GM18502 (cell line): ENCODE data around the gene HUWE1.

ENCODE experiments used
- ATAC-seq: cut with Tn5 transposase; IDR thresholded peaks from one replicate; pipeline ENCODE4 v1.9.1; 2021; ENCODE audit warnings: mild to moderate bottlenecking; ENCODE audit not compliant: unreplicated experiment, poor library complexity

HUWE1 gene

DNA sequence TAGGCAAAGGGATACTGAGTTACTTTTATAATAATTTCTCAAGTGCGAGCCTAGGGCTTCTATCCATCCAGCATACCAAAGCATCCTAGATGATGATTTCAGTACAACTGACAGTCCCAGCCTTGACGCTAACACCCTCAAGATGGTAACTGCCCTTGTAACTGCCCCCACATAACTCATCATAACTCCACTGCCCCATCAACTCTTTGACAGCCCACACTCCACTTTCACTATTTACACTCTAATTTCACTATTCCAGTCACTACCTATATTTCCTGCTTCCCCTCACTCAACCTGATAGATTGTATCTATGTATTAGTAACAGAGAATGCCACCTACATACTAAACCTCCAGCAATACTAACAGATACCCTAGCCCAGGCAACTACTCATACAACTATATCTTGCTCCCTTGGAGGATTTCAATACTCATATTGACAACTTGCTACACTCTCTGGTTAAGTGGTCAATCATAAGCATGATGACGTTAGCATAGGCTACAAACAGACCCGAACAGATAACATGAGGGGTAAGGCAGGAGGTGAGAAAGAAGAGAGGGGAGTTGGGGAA is 65.0 kb downstream of the HUWE1 start:
- ATAC-seq = no peak

DNA sequence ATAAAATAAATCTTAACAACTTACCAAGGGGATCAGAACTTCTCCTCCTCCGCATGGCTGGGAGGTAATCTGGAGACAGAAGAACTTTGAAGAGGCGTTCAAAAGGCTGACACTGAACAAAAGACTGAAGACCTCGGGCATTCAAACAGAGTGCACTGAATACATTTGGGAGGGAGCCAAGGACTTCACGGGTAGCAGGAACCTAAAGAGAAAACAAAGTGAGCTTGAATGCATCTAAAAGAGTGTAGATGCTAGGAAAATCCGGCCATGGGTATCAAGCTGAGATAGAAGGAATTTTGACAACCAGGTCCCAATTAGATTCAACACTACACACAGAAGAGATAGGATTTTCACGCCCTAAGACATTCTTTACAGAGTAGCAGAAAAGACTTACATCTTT is 69.6 kb downstream of the HUWE1 start:
- no peak for ATAC-seq

DNA sequence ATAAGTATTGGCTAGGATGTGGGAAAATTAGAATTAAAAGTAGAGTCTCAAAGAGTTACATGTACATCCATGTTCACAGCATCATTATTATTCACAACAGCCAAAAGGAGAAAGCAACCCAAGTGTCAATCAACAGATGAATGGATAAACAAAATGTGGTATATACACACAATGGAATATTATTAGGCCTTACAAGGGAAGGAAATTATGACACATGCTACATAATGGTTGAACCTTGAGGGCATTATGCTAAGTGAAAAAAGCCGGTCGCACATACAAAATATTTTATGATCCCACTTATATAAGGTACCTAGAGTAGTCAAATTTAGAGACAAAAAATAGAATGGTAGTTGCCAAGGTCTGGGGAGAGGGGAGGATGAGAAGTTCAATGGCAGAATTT is 80.1 kb downstream of the HUWE1 start:
- ATAC-seq = no peak

DNA sequence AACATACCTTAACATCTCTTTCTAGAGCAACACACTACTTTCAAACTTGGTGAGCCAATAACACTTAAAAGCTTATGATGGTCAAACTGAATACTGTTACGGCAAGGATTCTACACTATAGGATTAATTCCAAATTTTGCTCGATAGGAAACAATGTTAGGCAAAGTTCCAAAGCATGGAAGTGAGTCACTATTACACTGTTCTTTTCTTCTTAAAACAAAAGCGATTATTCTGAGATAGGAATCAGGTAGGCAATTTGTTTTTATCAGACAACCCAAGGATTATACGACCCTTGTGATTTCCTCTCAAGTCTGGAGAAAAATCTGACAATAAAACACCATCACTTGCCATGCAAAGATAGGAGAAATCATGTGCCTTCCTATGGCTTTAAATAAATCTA is 81.5 kb downstream of the HUWE1 start:
- no peak for ATAC-seq

DNA sequence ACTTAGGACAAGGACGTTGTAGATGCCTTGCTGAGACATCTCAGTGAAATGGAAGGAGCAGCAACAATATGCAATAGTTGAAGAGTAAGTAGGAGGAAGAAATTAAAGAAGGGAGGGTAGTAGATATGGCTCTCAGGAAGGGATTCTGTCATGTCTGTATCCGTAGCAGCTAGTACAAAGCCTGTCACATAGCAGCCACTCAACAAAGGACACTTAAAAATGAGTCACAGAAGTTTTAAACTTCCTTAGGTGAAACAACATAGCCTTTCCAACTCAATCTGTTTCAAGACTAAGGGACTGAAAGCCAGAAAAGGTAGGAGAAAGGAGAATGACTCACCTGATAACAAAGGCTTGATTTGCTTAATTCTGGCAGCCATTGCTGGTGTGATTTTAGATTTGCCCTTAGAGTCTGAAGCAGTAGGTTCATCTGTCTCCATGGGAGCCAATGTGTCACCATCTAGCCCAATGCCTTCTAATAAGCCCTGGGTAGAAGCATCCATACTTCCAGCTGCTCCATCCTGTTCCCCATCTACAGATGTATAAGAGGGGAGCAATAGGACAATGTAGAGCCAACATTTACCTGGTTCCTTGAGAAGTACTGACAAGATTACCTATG is 86.6 kb downstream of the HUWE1 start:
- no peak for ATAC-seq

DNA sequence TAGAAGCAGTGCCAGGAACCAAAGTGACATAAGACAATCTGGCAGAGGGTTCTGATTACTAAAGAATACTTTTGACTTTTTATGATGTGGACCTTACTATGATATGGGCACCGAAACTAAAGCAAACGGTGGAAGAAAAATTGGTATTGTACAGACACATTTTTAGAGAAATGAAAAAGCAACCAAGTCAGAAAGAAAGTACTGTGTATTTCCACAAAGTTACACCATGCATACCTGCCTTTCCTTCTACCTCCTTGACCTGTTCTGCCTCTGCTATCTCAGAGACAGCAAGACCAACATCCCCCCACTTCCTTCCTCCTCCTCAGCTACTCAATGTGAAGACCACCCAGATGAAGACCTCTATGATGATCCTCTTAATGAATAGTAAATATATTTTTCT is 88.3 kb downstream of the HUWE1 start:
- ATAC-seq = no peak

DNA sequence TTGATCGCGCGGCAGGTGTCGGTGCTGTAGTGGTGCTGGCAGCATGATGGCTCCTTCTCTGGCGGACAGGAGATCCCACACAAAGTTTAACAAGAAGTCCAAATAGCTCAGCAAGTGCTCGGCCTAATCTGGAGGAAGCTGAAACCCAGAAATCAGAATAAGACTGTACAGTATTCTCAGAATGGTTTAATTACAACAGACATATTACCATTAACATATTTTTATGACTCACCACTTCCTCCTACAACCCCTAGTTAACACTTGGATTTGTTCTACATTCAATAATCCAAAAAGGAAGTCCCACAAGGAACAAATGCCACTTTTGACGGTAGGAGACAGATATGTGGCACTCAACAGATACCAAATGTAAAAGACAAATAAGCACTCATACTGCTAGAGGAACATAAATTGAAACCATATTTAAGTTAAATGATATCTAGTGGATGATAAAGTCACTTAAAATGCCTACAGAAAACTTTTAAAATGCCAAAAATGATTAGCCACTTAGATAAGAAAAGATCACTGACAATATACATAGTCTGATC is 91.2 kb downstream of the HUWE1 start:
- no peak for ATAC-seq

DNA sequence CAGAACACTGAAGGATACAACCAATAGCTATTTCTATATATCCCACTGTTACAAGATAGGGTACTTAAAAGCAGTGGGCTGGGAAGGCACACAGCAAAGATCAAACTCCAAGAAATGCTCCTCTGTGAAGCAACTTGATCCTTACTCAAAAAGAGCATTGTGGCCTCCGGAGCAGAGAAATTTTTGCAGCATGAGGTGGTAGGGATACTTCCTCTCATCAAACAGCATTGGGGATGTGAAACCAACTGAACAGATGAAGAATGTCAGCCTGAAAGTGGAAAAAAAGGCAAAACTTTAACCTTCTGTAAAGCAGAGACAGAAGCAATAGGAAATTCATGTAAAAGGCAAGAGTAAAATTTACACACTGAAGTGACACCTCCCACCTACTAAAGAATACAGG is 92.2 kb downstream of the HUWE1 start:
- ATAC-seq = no peak

DNA sequence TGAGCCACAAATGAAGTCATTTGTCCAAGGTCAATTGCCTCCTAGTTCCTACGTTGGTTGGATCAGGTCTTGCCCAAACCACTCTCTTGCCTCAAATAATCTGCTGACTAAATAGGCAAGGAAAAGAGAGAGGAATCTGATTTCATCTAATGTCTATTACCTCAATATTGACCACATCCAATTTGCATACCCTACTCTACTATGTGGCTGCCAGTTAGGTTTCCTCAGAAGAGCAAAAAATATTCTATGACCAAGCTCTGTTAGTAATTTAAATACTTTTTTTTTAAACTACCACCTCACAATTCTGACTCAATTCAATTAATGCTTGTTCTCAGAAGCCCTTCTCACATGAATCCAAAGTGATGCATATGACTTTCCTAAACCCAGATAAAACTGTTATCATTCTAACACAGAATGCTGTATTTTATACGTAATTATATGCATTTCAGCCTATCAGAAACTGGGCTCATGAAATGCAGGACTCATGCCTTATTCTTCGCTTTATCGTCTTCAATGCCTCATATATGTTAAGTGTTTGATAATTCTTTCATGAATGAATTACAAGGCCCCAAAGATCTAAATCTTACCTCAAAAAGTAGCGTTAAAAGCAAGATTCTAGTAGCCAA is 98.6 kb downstream of the HUWE1 start:
- no peak for ATAC-seq

DNA sequence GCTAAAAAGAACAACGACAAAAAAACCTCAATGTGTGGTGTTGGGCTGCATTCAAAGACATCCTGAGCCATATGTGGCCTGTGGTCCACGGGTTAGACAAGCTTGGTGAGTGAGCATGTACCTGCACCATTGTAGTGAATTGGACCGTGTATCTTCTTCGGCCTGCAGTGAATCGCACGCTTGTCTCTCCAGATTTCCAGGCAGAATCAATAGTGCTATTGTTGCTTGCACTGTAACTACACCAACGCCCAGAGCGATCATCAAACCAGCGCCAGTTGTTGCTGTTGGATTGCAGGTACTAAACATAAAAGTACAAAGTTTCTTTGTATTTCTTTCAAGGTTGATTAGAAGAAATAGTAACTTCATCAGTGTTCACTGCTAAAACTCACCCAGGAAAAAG is 101.6 kb downstream of the HUWE1 start:
- no peak for ATAC-seq

DNA sequence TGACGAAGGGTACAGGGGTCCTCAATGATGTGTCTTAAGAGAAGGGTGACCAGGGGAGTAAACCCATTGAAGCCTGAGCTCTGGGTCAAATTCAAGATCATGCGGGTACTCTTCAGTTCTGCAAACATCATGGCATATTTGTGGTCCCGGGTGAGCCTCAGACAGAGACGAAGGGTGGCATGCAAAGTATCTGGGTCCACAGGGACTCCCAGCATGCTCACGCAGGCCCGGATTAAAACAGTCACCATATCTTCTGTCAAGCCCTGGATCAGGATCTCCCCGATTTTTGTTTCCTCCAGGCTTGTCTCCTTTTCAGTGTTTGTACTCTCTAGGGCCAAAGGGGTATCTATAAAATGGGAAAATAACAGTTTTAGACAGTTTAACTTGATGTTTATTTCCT is 102.9 kb downstream of the HUWE1 start:
- ATAC-seq = no peak

DNA sequence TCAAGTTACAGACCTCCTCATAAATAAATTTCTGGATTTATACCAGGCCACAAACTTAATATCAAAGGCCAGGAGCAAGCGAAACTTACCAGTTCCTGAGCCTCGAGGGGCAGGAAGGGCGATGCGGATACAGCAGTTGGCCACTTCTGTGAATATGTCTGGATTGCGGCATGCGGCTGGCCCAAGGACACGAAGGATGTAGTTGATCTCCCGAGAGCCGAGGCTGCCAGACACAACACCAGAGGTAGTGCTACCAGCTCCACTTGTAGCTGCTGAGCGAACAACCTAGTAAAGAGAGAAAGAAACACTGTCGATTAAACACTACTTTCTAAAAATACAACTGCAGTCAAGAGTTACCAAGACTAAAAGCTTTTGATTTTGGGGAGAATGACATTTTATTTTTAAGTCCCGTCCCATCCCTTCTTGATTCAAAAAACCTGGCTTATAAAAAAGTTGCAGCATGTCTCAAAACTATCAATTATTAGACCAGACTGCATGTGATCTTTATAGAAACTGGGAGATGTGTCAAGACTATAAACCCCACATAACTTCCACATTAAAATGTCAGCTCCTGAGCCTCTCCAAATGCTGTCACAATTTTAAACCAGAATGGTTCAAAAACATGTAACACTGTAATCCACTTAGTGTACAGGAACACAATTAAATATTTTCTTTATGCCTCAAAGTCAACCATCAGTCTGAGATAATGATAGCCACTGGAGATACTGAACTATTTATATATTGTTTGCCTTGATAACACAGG is 105.6 kb downstream of the HUWE1 start:
- ATAC-seq = no peak

DNA sequence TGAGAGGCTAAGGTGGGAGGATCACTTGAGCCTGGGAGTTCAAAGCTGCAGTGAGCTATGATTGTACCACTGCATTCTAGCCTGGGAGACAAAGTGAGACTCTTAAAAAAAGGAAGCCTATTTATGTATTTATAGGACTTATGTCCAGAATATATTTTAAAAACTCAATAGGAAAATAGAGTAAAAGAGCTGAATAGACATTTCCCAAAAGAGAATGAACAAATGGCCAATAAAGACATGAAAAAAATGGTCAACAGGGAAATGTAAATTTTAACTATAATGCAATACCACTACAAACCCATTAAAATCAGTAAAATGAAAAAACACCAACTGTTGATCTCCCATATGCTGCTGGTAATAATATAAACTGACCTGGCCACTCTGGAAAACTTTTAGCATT is 115.0 kb downstream of the HUWE1 start:
- no peak for ATAC-seq

DNA sequence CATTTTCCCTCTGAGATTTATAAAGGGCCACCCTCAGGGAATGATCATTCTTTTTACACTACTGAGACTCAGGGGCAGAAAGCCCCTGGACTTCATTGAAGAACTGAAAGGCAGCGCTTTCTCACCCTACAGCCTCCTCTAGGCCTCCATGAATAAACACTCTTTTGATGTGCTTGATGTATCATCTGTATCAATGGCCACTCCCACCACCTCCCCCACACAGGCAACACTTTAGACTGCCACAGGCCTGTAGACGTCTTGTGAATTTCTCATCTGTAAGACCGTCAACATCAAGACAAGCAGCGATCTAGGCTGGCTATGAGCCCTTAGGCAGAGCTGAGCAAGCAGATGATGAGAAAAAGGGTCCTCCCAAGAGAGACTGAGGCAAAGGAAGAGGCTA is 123.2 kb downstream of the HUWE1 start:
- ATAC-seq = no peak

DNA sequence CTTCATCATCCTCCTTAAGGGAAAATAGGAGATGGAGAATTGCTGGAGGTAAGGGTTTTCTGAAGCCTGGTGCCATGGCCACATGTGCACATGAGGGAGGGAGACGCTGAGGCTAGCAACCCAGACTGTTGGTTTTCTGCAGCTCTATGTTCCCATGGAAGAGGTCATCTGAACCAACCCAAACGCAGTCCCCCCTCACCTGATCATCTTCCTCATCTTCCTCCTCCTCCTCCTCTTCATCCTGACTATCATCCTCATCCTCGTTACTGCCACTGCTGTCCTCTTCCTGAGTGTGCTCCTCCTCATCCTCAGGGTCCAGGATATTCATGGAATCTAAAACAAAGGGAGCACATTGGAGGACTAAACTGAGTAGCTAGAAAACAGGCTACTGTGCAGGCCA is 124.6 kb downstream of the HUWE1 start:
- no peak for ATAC-seq

DNA sequence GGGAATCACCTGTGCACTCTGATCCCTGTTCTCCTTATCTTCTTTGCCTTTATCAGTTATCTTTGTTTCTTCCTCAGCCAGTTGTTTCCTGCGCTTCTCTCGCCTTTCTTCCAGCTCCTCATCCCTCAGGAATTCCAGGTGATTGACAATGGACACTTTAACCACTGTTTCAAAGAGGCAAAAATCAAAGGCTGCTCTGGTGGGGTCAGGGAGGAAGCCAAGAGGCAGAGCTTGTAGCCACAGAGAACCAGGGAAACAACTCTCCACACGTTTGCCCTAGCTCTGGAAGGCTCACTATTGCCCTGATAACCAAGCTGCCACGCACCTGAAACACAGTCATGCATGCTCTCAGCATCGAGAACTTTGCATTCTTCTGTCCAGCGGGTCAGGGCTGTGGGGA is 127.9 kb downstream of the HUWE1 start:
- no peak for ATAC-seq

DNA sequence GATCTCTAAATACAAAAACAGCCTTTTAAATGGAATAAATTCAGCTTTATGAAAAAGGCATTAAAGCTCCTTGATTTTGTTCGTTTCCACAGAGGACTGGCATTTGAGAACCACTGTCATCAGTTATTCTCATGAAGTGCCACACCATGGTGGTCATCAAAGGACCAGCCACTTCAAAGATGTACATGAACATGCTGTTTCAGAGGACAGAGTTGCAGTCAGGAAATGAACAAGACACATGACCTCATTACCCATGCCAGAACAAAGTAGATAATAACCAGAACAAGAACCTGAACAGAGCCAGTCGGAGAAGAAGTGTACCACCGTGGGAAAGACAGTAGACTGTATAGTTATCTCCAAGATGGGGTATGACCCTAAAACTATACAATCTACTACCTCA is 129.7 kb downstream of the HUWE1 start:
- no peak for ATAC-seq

DNA sequence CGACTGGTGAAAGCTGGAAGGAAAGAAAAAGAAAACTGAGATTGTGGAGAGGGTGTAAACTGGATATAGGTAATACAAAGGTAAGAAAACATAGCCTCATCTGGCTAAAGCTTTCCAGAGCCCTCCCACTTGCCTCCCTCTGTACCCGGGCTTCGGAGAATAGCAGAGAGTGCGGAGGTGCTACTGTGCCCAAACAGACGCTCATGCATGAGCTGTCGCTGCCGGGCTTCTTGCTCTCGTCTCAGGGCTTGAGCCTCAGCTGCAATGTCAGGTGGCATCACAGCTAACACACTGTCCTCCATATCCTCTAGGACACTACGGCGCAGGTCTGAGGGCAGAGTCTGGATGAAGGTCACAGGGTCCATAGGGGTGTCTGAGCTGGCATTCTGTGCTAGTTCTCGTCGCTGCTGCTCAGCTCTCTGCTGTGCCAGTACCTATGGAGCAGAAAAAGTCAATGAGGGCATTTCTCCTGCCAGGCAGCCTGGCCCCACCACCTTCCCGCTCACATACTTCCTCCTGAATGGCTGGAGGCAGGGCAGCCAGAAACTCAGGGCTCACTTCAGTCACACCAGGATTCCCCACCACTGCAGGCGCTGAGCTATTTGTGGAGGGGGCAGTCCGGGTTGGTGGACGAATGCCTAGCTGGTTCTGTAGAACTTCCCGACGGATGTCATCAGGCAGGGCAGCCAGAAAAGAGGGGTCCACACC is 135.6 kb downstream of the HUWE1 start:
- no peak for ATAC-seq

DNA sequence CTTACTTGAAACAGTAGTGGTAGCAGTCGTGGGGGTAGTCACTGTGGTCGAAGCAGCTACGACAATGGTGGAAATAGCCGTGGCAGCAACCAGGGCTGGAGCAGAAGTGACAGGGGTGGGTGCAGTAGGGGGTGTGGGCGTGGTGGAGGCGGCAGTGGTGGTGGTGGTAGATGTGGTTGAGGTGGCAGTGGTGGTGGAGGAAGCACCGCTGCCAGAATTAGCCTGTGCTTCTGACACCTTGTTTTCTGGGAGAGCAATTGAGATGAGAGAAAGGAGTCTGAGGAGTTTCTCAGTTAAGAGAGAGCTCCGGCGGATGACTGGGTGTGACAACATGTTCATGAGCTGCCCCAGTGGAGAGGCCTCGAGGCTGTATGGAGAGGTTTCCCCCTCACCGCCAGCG is 138.9 kb downstream of the HUWE1 start:
- ATAC-seq = no peak

DNA sequence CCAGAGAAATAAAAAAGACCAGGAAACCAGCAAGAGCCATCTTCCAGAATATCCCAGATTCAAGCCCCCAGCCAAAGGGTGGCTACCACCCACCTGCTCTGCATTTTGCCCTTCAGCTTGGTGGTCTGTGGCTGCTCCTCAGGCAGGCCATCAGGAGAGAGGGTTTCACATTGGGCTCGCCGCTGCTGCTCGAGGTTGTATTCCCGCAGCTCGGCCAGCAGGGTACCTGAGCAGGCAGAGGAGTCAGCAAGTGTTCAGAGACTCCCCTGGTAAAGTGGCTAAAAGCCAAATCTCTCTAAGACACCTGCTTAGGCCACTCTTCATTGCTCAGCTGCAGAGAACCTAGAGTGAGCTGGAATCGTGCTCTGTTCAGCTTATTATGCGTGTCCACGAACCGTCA is 141.6 kb downstream of the HUWE1 start:
- ATAC-seq = no peak

DNA sequence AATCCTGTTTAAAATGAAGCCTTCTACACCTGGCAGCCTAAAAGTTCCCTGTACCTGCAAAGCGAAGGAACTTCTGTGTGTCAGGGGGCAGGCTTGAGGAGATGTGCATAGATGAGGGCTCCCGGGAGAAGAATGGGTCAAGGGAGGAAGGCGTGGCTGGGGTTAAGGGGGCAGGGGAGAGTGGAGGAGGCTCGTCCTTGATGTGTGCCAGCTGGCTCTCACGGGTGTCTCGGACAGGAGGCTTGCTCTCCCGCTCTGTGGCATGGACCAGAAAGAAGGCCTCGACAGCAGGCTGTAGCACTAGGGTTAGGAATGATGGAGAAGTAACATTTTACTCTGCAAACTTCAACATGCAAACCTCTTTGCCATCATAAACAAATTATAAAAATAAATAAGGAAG is 147.7 kb downstream of the HUWE1 start:
- ATAC-seq = no peak
